Ureter (tissue), 1 donor: ENCODE data around the gene IL10RA. TPM values are rescaled to one million over a fixed set of nuclear protein-coding genes. Genes with fewer than 3 reads are reported as not detected.
A peak's percentile ranks its signal among the peaks of the same experiment; 100 is the strongest.

Experiments used
- DNase-seq: peaks from one replicate; pipeline ENCODE4 v3.0.0-alpha.2; 2020; ENCODE audit warnings: low spot score
- total RNA-seq: library from RNA; stranded (reverse); gene quantifications from one replicate; pipeline ENCODE4 v1.2.4, GENCODE V29; 2023
- donor health status: DM: yes; HTN: yes; CAD: no.

IL10RA gene
- total RNA-seq, 1 donor from 2014 or later = 22.4 TPM

DNA sequence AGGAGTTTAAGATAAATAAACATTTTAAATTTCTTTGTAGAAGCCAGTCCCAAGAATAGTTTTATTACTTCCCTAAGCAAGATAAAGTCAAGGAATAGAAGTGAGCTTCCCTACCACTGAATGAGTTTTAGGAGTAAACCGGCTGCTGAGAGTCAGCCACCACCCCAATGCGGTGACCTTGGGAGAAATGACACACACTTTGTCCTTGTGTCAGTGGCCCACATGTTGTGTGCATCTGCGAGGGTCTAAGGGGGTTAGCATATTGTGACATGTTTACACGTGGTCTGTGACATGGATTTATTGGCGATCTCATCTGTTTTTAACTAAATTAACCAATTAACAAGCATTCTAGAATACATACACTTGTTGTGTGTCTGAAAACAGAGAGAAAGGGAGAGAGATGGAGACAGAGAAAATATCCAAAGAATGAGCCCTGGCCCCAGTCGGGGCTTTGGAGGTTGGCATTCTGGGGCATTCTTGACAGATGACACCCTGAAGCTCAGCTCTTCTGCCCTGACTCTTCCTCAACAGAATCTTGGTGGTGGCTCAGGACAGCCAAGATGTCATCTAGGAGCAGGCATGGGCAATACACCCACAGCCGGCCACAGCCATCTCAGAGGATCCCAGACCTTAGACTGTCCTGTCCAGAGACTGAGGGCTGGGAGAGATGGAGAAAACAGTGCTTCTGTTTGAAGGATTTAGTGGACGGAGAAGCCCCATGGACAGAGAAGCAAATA, 60.9 kb downstream of the IL10RA start:
- peak; percentile 29 for DNase-seq

DNA sequence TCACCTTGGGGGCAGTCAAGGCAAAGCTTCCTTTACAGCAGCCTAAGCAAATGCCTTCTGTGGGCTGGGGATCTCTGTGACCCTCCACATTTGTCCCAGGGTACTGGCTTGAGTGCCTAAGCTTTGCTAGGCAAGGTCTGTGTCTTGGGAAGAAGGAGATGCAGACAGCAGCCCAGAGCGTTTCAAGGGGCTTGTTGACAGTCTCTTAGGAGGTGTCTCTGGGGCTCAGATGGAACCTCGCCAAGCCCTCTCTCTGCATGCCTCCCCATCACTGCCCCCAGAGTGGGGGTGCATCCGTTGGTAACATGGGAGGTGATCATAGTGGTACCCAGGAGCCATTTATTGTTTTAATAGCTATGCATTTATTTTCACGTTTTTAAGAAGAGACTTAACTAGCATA, 61.6 kb downstream of the IL10RA start:
- DNase-seq = peak; percentile 28

DNA sequence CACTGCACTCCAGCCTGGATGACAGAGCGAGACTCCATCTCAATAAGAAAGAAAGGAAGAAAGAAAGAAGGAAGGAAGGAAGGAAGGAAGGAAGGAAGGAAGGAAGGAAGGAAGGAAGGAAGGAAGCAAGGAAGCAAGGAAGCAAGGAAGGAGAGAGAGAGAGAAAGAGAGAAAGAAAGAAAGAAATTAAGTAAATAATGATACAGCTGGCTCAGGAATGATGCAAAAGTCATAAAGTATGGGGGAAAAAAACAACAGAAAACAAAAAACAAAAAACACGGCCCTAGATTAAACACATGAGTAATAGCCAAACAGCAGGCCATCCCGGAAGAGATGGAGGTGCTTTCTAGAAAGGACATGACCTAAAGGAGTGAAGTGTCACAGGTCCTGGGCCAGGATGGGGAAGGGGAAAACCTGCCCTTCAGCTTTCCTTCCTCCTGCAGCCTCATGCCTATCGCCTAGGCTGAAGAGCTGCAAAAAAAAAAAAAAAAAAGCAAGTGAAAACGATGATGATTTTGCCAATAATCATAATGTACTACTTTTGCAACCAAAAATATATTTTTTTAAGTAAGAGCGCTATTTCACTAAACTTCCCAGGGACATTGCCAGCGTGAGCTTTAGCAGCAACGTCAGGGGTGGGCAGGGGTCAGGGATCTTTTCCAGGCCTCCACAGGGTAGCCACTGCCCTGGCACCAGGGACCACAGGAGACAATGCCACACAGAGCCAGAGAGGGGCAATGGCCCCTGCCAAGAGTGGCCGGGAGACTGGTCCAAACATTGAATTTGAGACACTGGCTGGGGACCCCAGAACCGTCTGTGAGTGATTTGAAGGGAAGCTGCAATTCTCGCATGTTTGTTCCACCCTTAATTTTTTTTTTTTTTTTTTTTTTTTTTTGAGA, 62.5 kb downstream of the IL10RA start:
- DNase-seq = peak; percentile 34

DNA sequence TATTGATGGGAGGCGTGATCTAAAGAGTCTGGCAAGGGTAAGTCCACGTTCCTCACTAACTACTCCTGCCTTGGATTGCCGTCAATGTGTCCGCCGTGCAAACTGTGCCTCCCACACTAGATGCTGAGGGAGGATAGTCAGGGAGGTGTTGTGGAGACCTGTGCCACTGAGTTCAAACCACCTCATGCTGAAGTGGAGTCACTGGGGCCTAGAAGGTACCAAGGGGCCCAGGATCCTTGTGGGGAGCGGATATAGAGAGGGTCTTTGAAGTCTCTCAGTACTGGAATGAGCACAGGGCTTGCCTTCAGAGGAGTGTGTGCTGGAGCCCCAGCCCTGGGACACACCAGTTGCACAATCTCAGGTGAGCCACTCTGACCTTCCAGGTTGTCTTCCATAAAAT, 63.6 kb downstream of the IL10RA start:
- DNase-seq = no peak

- peak; percentile 31 for DNase-seq
Measured at GRCh38 chr11:118050208-118050891, 64.2 kb downstream of the IL10RA start.

Other genes starting within 250 kb of the IL10RA start
- 0.81 TPM for gene DSCAML1, start 189.2 kb upstream of the IL10RA start, total RNA-seq
- gene FXYD2, start 161.7 kb upstream of the IL10RA start, total RNA-seq = 1.6 TPM
- 41.8 TPM for gene FXYD6, start 109.7 kb upstream of the IL10RA start, total RNA-seq
- 1.9 TPM for gene TMPRSS13, start 57.0 kb upstream of the IL10RA start, total RNA-seq
- gene TMPRSS4, start 90.7 kb downstream of the IL10RA start, total RNA-seq = 224 TPM
- 0.13 TPM for gene SMIM35, start 100.6 kb downstream of the IL10RA start, total RNA-seq
- gene SCN4B, start 166.4 kb downstream of the IL10RA start, total RNA-seq = 1.4 TPM
- 0.18 TPM for gene SCN2B, start 190.2 kb downstream of the IL10RA start, total RNA-seq
- 13.9 TPM for gene JAML, start 238.6 kb downstream of the IL10RA start, total RNA-seq